GM12801 (cell line): Measurements from ENCODE around the gene GRID1.

ENCODE experiments used
- CTCF ChIP-seq: IDR thresholded peaks from one replicate; pipeline ENCODE4 v1.5.1; 2011; ENCODE audit warnings: control low read depth; ENCODE audit not compliant: insufficient read length; ENCODE audit errors: extremely low read depth

The GRID1 gene

DNA sequence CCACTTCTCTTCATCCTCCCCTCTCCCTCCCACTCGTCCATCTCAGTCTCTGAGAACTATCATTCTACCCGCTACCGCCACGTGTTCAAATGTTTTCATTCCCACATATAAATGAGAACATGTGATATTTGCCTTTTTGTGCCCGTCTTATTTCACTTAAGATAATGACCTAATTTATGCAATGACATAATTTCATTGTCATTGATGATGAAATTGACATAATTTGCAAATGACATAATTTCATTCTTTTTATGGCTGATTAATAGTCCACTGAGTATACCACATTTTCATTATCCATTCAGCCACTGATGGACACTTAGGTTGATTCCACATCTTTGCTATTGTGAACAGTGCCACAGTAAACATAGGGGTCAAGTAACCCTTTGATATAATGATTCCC, 292.3 kb downstream of the GRID1 start:
- TF ChIP-seq CTCF = no peak

- no peak for TF ChIP-seq CTCF
Measured at GRCh38 chr10:86073199-86073977, 293.2 kb downstream of the GRID1 start.

GRCh38 chr10:86072413-86072812, 294.2 kb downstream of the GRID1 start:
- no peak for TF ChIP-seq CTCF

DNA sequence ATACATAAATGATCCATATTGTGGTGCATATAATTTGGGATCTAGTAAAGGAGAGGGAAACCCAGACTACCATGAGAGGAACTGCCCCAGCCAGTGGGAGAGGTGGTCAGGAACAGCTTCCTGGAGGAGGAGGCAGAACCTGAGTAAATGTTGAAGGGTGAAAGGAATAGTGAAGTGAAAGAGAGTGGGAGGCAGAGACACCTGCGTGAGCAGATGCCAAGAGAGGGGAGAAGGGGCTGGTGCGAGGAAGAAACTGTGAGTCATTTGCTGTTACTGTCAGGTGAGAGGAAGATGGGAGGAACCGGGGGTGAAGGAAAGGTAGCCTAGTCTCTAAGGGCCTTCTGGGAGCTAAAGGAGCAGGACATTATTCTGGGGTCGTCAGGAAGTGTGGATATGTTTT, 294.8 kb downstream of the GRID1 start:
- no peak for TF ChIP-seq CTCF

DNA sequence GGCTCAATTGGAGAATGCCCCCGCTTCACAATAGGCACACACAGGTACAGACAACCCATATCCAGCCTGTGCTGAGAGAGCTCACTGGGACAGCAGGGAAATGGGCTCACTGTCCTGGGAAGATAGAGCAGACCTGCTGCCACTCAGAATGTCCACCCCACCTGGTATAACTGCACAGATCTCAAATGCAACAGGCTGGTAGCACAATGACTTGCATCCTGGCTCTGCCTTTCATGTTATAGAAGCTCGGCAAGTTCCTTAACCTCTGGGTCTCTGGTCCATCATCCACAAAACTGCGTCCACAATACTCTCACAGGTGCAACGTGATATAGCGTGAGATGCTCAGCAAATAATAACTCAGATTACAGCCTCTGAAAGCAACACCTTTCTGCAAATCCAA, 295.4 kb downstream of the GRID1 start:
- TF ChIP-seq CTCF = no peak

GRCh38 chr10:86070278-86070677, 296.3 kb downstream of the GRID1 start:
- TF ChIP-seq CTCF = no peak

- TF ChIP-seq CTCF = no peak
Measured at GRCh38 chr10:86068231-86069054, 298.2 kb downstream of the GRID1 start.
